Activated T-cell treated with anti-CD3 and anti-CD28 coated beads, Interleukin-2, amount 50 U/mL, for 24 hours (primary cell): Measurements from ENCODE around the gene PFDN2.

Experiments used
- DNase-seq: peaks from one replicate; pipeline ENCODE4 v3.0.0-alpha.2; 2020
- H3K27ac Mint-ChIP-seq: 2 replicates; pipeline ENCODE4 v1.8.0; 2020; ENCODE audit warnings: mild to moderate bottlenecking, mixed read lengths
- H3K27me3 Mint-ChIP-seq: 2 replicates; pipeline ENCODE4 v1.8.0; 2020; ENCODE audit warnings: mixed read lengths
- H3K36me3 Mint-ChIP-seq: 2 replicates; pipeline ENCODE4 v1.8.0; 2020; ENCODE audit warnings: low read depth, mixed read lengths
- H3K4me1 Mint-ChIP-seq: 2 replicates; pipeline ENCODE4 v1.8.0; 2020; ENCODE audit warnings: low read depth, mixed read lengths
- H3K4me3 Mint-ChIP-seq: 2 replicates; pipeline ENCODE4 v1.8.0; 2020; ENCODE audit warnings: mild to moderate bottlenecking, moderate library complexity, mixed read lengths
- H3K9me3 Mint-ChIP-seq: 2 replicates; pipeline ENCODE4 v1.8.0; 2020; ENCODE audit warnings: mixed read lengths

The PFDN2 gene

DNA sequence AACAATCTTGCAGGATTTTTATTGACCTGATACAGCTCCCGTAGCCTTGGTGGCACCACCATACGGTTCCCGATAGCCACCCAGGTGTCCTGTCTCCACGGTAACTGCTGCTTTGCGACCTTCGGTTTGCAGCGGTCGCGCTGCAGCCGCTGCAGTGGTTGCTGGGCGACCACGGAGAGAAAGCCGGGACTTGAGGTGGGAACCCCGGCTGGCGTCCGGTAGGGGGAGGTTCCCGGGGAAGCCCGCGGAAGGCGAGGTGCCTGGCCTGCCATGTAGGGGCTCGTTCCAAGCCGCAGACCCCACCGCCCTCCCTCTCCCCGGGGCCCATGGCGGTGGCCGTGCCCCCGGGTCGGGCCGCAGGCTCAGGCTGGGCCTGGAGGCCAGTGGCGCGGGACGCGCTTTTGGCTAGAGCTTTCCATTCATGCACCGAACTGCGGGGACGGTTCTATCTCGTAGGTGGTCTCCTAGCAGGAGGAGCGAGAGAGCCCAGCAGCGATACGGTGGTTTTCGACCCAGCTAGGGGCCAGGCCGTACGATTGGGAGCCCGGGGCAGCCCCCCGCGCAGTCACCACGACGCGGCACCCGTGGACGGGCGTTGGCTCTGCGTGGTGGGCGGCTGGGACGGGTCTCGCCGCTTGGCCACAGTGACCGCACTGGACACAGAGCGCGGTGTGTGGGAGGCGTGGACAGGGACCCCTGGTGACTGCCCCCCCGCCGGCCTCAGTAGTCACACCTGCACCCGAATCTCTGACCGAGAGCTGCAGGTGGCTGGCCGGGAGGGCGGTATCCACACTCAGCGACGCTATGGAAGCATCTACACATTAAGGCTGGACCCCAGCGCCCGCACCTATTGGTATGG, 19.4 kb downstream of the PFDN2 start, which contains the start of gene KLHDC9:
KLHDC9 (plus strand) TSS at position 152 of the 859 bp plus-strand sequence; CDS start at position 327, 175 bp downstream.
- Mint-ChIP-seq H3K9me3 (no peaks in the 10 kb centered on the region), H3K36me3 (peaks cover 44% of the 10 kb centered on the region), H3K4me1 (peaks cover 48% of the 10 kb centered on the region), H3K27me3 (no peaks in the 10 kb centered on the region), H3K4me3 (peak within 1 kb of the TSS; percentile 73), H3K27ac (peak within 1 kb of the TSS; percentile 82)
- peak; percentile 76 for DNase-seq

DNA sequence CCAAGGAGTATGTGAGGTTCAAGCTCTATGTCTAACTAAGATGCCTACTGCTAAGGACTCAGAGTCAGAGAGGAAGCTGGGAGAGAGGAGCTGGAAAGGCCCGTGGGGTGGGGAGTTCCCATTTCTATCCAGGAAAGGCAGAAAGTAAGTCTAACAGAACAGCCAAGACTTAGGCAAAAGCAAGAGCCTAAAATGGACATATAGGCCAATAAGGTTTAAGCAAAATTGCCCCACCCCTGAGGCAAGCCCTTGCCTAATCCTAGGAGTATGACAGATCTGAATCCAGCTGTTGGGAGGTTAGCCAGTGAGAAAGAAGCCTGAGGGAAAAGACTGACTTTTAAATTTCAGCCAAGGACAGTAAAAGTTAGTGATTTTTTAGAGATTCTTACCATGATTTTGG, 21.3 kb downstream of the PFDN2 start:
- H3K4me1 Mint-ChIP-seq, result peaks cover 67% of the 10 kb centered on the region
- peaks cover 27% of the 10 kb centered on the region for H3K36me3 Mint-ChIP-seq
- H3K27ac Mint-ChIP-seq, result no peak overlapping the region
- H3K9me3 Mint-ChIP-seq, result no peaks in the 10 kb centered on the region
- H3K4me3 Mint-ChIP-seq, result no peak overlapping the region
- no peak for DNase-seq
- no peaks in the 10 kb centered on the region for H3K27me3 Mint-ChIP-seq

GRCh38 chr1:161096015-161096414, 21.8 kb downstream of the PFDN2 start:
- no peaks in the 10 kb centered on the region for H3K27me3 Mint-ChIP-seq
- no peak overlapping the region for H3K27ac Mint-ChIP-seq
- no peak overlapping the region for H3K4me3 Mint-ChIP-seq
- H3K9me3 Mint-ChIP-seq, result no peaks in the 10 kb centered on the region
- H3K36me3 Mint-ChIP-seq, result peaks cover 22% of the 10 kb centered on the region
- no peak for DNase-seq
- peaks cover 69% of the 10 kb centered on the region for H3K4me1 Mint-ChIP-seq

GRCh38 chr1:161095230-161095629, 22.6 kb downstream of the PFDN2 start:
- Mint-ChIP-seq H3K9me3 (no peaks in the 10 kb centered on the region), H3K4me3 (no peak overlapping the region), H3K27ac (no peak overlapping the region), H3K4me1 (peaks cover 73% of the 10 kb centered on the region), H3K27me3 (no peaks in the 10 kb centered on the region), H3K36me3 (peaks cover 15% of the 10 kb centered on the region)
- DNase-seq, result no peak

- no peaks in the 10 kb centered on the region for H3K9me3 Mint-ChIP-seq
- H3K27ac Mint-ChIP-seq, result no peak overlapping the region
- H3K4me1 Mint-ChIP-seq, result peaks cover 77% of the 10 kb centered on the region
- H3K4me3 Mint-ChIP-seq, result no peak overlapping the region
- DNase-seq, result no peak
- no peaks in the 10 kb centered on the region for H3K27me3 Mint-ChIP-seq
- H3K36me3 Mint-ChIP-seq, result peaks cover 7% of the 10 kb centered on the region
Observed at GRCh38 chr1:161094481-161094880, 23.4 kb downstream of the PFDN2 start.

- Mint-ChIP-seq H3K27me3 (no peaks in the 10 kb centered on the region), H3K9me3 (no peaks in the 10 kb centered on the region), H3K27ac (peak overlapping the region; percentile 81), H3K4me1 (peaks cover 65% of the 10 kb centered on the region), H3K36me3 (no peaks in the 10 kb centered on the region), H3K4me3 (peak overlapping the region; percentile 26)
- DNase-seq, result peak; percentile 60
Observed at GRCh38 chr1:161092621-161093028, 25.2 kb downstream of the PFDN2 start.

- no peaks in the 10 kb centered on the region for H3K9me3 Mint-ChIP-seq
- no peak for DNase-seq
- H3K4me3 Mint-ChIP-seq, result no peak overlapping the region
- peak overlapping the region; percentile 81 for H3K27ac Mint-ChIP-seq
- no peaks in the 10 kb centered on the region for H3K36me3 Mint-ChIP-seq
- peaks cover 58% of the 10 kb centered on the region for H3K4me1 Mint-ChIP-seq
- H3K27me3 Mint-ChIP-seq, result no peaks in the 10 kb centered on the region
Observed at GRCh38 chr1:161091796-161092507, 25.9 kb downstream of the PFDN2 start.

GRCh38 chr1:161091093-161091492, 26.7 kb downstream of the PFDN2 start:
- H3K27me3 Mint-ChIP-seq, result no peaks in the 10 kb centered on the region
- no peak for DNase-seq
- no peaks in the 10 kb centered on the region for H3K36me3 Mint-ChIP-seq
- H3K4me1 Mint-ChIP-seq, result peaks cover 51% of the 10 kb centered on the region
- no peak overlapping the region for H3K4me3 Mint-ChIP-seq
- H3K9me3 Mint-ChIP-seq, result no peaks in the 10 kb centered on the region
- no peak overlapping the region for H3K27ac Mint-ChIP-seq

GRCh38 chr1:161090617-161091016, 27.2 kb downstream of the PFDN2 start:
- Mint-ChIP-seq H3K36me3 (no peaks in the 10 kb centered on the region), H3K9me3 (no peaks in the 10 kb centered on the region), H3K27ac (no peak overlapping the region), H3K27me3 (no peaks in the 10 kb centered on the region), H3K4me3 (no peak overlapping the region), H3K4me1 (peaks cover 48% of the 10 kb centered on the region)
- DNase-seq, result no peak

DNA sequence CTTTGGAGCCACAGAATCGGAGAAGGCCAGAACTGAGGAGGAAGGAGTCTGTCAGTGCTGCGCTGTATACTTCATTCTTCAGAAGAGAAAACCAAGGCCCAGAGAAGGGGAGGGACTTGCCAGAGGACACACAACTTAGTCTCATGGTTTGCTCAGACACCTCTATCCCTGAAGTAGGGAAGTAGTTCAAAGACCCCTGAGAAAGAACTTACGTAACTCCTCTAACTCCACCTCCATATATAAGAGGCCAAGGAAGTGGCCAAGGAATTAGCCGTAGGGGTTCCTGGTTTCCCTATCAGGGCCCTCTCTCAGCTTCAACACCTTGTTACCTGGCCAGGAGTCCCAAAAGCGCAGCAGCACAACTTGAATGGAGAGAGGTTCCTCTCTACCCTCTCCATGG, 27.9 kb downstream of the PFDN2 start:
- Mint-ChIP-seq H3K27me3 (no peaks in the 10 kb centered on the region), H3K27ac (no peak overlapping the region), H3K36me3 (no peaks in the 10 kb centered on the region), H3K4me1 (peaks cover 46% of the 10 kb centered on the region), H3K9me3 (no peaks in the 10 kb centered on the region), H3K4me3 (no peak overlapping the region)
- DNase-seq, result no peak

- H3K4me1 Mint-ChIP-seq, result peaks cover 43% of the 10 kb centered on the region
- no peaks in the 10 kb centered on the region for H3K9me3 Mint-ChIP-seq
- no peaks in the 10 kb centered on the region for H3K27me3 Mint-ChIP-seq
- DNase-seq, result no peak
- no peak within 1 kb of the TSS for H3K27ac Mint-ChIP-seq
- H3K36me3 Mint-ChIP-seq, result no peaks in the 10 kb centered on the region
- no peak within 1 kb of the TSS for H3K4me3 Mint-ChIP-seq
Observed at GRCh38 chr1:161089251-161089924, 28.4 kb downstream of the PFDN2 start, which contains the start of gene NECTIN4. Gene NECTIN4, minus strand, starts transcription at chr1:161089558. Its CDS starts 262 bp downstream, at chr1:161089296.

GRCh38 chr1:161088587-161089110, 29.2 kb downstream of the PFDN2 start:
- H3K4me1 Mint-ChIP-seq, result peaks cover 38% of the 10 kb centered on the region
- no peak for DNase-seq
- no peaks in the 10 kb centered on the region for H3K9me3 Mint-ChIP-seq
- H3K36me3 Mint-ChIP-seq, result no peaks in the 10 kb centered on the region
- no peaks in the 10 kb centered on the region for H3K27me3 Mint-ChIP-seq
- H3K27ac Mint-ChIP-seq, result no peak overlapping the region
- no peak overlapping the region for H3K4me3 Mint-ChIP-seq

DNA sequence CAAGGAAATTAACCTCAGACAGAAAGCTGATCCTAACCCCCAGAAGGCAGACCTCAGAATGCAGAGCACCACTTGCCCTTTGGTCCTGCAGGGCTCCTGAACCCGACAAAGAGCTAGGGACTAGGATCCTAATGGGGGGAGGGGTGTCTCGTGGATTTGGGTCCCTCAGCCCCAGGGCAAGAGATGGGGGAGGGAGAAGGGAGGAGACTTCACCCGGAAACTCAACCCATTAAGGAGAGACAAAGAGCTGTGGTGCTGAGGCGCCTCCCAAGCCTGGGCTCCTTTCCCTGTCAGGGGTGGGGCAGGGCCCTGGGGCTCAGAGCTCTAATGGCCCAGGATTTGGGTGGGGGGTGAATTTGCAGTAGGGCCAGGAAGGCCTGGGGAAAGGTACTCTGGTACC, 31.4 kb downstream of the PFDN2 start:
- Mint-ChIP-seq H3K27me3 (no peaks in the 10 kb centered on the region), H3K36me3 (no peaks in the 10 kb centered on the region), H3K27ac (no peak overlapping the region), H3K4me1 (peaks cover 16% of the 10 kb centered on the region), H3K4me3 (no peak overlapping the region), H3K9me3 (no peaks in the 10 kb centered on the region)
- DNase-seq, result no peak

GRCh38 chr1:161085165-161085564, 32.7 kb downstream of the PFDN2 start:
- DNase-seq, result no peak
- Mint-ChIP-seq H3K9me3 (no peaks in the 10 kb centered on the region), H3K4me3 (no peak overlapping the region), H3K27me3 (no peaks in the 10 kb centered on the region), H3K27ac (no peak overlapping the region), H3K36me3 (no peaks in the 10 kb centered on the region), H3K4me1 (peaks cover 7% of the 10 kb centered on the region)
